ENCODE results near the gene WWTR1. TPM values are rescaled to one million over a fixed set of nuclear protein-coding genes. Genes with fewer than 3 reads are reported as not detected.

WWTR1 gene
- total RNA-seq, 2 experiments from 2014 or later = 0.40 to 0.63 TPM

DNA sequence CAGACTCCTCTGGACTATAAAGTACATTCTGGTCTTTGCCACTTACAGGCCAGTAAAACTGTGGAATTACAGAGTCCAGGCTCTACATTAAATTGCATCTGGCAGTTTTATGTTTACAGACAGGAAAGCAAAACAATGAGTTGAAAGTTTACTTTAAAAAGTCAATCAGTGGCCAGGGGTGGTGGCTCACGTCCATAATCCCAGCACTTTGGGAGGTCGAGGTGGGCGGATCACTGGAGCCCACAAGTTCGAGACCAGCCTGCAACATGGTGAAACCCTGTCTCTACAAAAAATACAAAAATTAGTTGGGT lies 129.5 kb downstream of the WWTR1 start:
- ATAC-seq (no peak), DNase-seq (no peak)
- ChIA-PET CTCF (interaction anchor here (1.1 to 2.1 kb wide), 3 partner anchors 17 to 243 kb away, joined by 3 to 4 read pairs (median 4); no protein-coding TSS in a partner anchor), POLR2A (no interaction called here)
- Mint-ChIP-seq H3K4me3 (no peak overlapping the region), H3K4me1 (ENCODE audit: low read depth) (peaks cover 6% of the 10 kb centered on the region), H3K36me3 (ENCODE audit: low read depth) (no peaks in the 10 kb centered on the region), H3K27me3 (peaks cover 2% of the 10 kb centered on the region), H3K9me3 (no peaks in the 10 kb centered on the region), H3K27ac (no peak overlapping the region)
- intact Hi-C loops (cut with micrococcal nuclease) = no loop called here
- TF ChIP-seq, protein P1, sequence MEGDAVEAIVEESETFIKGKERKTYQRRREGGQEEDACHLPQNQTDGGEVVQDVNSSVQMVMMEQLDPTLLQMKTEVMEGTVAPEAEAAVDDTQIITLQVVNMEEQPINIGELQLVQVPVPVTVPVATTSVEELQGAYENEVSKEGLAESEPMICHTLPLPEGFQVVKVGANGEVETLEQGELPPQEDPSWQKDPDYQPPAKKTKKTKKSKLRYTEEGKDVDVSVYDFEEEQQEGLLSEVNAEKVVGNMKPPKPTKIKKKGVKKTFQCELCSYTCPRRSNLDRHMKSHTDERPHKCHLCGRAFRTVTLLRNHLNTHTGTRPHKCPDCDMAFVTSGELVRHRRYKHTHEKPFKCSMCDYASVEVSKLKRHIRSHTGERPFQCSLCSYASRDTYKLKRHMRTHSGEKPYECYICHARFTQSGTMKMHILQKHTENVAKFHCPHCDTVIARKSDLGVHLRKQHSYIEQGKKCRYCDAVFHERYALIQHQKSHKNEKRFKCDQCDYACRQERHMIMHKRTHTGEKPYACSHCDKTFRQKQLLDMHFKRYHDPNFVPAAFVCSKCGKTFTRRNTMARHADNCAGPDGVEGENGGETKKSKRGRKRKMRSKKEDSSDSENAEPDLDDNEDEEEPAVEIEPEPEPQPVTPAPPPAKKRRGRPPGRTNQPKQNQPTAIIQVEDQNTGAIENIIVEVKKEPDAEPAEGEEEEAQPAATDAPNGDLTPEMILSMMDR (IDR thresholded peaks at IDR 0.05) = no peak

DNA sequence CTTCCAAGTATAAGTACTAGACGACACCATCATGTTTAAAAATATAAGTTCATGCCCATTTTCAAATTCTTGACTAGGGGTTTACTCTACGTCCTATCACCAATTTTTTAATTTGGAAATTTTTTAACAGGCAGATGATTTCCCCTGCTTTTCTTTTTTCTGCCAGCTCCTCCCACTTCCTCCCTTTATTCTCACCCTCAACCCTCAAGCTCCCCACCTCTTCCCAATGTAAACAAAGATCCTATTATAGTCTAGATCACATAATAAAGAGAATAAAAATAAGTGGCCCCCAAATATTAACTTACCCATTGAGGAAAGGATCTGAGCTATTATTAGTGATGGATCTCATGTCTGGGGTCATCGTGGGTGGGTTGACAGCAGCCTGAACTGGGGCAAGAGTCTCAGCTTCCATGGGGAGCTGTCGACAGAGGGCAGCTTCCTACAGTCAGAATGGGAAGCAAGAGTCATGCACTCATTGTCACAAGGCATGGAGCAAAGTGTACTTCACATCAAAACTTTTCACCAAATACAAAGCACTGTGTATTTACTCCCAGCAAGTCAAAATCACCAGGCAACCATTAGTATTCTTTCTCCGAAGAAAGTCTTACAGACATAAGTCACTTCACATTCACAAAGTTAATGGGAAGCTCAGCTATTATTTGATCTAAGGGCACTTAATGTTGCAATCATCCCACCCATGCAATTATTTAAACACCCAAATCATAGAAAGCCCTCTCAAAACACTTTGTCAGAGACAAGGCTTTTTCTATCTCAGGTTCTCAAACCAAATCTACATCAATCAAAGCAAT lies 130.1 kb downstream of the WWTR1 start:
- H3K27ac Mint-ChIP-seq = no peak overlapping the region
- no peaks in the 10 kb centered on the region for H3K36me3 Mint-ChIP-seq (ENCODE audit: low read depth)
- H3K4me3 Mint-ChIP-seq = no peak overlapping the region
- no peaks in the 10 kb centered on the region for H3K9me3 Mint-ChIP-seq
- POLR2A ChIA-PET = no interaction called here
- intact Hi-C loops (cut with micrococcal nuclease) = no loop called here
- TF ChIP-seq, protein P1 (IDR thresholded peaks at IDR 0.05) = no peak
- CTCF ChIA-PET = interaction anchor here (1.1 to 2.1 kb wide), 3 partner anchors 16 to 243 kb away, joined by 3 to 4 read pairs (median 4); no protein-coding TSS in a partner anchor
- peaks cover 3% of the 10 kb centered on the region for H3K4me1 Mint-ChIP-seq (ENCODE audit: low read depth)
- H3K27me3 Mint-ChIP-seq = no peaks in the 10 kb centered on the region
- no peak for DNase-seq
- ATAC-seq = no peak

DNA sequence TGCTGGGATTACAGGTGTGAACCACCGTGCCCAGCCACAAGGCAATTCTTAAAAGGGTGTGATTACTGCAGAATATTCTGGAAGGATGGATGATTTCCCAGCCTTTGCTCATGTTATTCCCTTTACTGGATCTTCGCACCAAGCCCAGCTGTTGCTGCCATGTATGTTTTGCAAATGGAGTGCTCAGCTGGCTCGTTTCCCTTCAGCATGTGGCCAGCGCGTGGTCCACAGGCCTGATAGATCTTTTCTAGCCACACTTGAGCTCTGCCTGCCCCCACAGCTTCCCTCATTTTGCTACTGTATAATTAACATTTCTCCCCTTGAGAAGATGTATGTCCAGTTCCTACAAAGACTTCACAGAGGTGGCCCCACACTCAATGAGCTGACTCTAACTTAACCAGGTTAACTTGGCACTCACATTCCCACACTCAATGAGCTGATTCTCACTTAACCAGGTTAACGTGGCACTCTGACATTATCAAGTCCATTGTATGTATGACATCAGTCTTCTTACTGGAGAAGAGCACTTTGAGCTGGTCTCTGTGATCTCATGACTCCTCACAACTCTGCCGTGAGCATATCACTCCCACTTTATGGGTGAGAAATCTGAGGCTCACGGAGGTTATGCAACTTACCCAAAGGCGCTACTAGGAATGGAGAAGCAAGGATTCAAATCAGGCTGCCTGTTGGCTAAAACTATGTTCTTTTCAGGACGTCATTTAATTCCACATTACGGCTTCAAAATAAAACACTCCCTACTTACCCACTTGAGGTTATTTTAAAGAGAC lies 134.1 kb downstream of the WWTR1 start:
- DNase-seq (no peak), ATAC-seq (no peak)
- POLR2A ChIA-PET = no interaction called here
- Mint-ChIP-seq H3K4me3 (no peak overlapping the region), H3K36me3 (ENCODE audit: low read depth) (no peaks in the 10 kb centered on the region), H3K27ac (no peak overlapping the region), H3K9me3 (no peaks in the 10 kb centered on the region), H3K27me3 (peaks cover 1% of the 10 kb centered on the region), H3K4me1 (ENCODE audit: low read depth) (no peaks in the 10 kb centered on the region)
- TF ChIP-seq, protein P1 (IDR thresholded peaks at IDR 0.05) = no peak
- intact Hi-C loops (cut with micrococcal nuclease) = no loop called here
- CTCF ChIA-PET = interaction anchor here (0.8 to 1.8 kb wide), 3 partner anchors 18 to 248 kb away, joined by 3 to 5 read pairs (median 3); no protein-coding TSS in a partner anchor

DNA sequence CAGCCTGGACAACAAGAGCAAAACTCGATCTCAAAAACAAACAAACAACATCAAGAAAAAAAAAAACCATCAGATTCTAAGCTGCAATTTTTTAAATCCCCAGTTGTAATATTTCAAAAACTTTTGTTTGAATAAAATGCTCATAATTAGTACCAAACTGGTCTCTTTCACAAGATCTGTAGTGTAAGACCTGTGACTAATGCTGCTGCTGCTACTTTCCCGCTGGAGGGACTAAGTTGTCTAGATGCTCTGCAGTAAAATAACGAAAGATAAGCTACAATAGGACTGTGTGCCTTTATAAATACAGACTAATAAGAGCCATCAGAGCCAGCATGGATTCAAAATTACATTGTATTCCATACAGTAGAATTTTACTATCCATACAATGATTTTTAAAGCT lies 137.9 kb downstream of the WWTR1 start:
- H3K9me3 Mint-ChIP-seq = no peaks in the 10 kb centered on the region
- peaks cover 5% of the 10 kb centered on the region for H3K27me3 Mint-ChIP-seq
- DNase-seq (no peak), ATAC-seq (no peak)
- CTCF ChIA-PET = interaction anchor here (1.2 to 1.3 kb wide), 2 partner anchors 12 to 31 kb away, joined by 3 read pairs; no protein-coding TSS in a partner anchor
- H3K27ac Mint-ChIP-seq = no peak overlapping the region
- no peaks in the 10 kb centered on the region for H3K36me3 Mint-ChIP-seq (ENCODE audit: low read depth)
- intact Hi-C loops (cut with micrococcal nuclease) = loop anchor here (10.0 kb wide), 1 partner anchor 195 kb away; no protein-coding TSS in a partner anchor
- H3K4me1 Mint-ChIP-seq (ENCODE audit: low read depth) = no peaks in the 10 kb centered on the region
- H3K4me3 Mint-ChIP-seq = no peak overlapping the region
- TF ChIP-seq, protein P1 (IDR thresholded peaks at IDR 0.05) = no peak
- POLR2A ChIA-PET = no interaction called here

DNA sequence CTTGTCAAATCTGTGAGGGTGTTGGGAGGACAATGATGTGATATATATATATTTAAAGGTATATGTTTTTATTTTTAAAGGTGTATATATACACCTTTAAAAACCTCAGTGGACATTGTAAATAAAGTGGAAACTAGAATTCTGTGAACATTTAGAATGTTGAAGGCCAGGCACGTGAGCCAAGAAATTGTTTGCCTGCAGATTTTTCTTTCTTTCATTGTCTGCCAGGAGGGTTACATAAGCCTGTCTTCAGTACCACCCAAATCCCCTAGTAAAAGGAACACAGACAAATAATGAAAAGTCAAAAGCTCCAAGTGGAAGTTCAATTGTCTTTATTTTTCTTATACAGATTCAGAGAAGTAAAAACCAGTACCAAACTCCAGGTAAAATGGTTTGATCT lies 140.9 kb downstream of the WWTR1 start:
- CTCF ChIA-PET = no interaction called here
- TF ChIP-seq, protein P1 (IDR thresholded peaks at IDR 0.05) = no peak
- Mint-ChIP-seq H3K36me3 (ENCODE audit: low read depth) (no peaks in the 10 kb centered on the region), H3K27me3 (peaks cover 16% of the 10 kb centered on the region), H3K9me3 (no peaks in the 10 kb centered on the region), H3K27ac (no peak overlapping the region), H3K4me1 (ENCODE audit: low read depth) (peaks cover 4% of the 10 kb centered on the region), H3K4me3 (no peak overlapping the region)
- DNase-seq = no peak
- intact Hi-C loops (cut with micrococcal nuclease) = loop anchor here (10.0 kb wide), 1 partner anchor 198 kb away; no protein-coding TSS in a partner anchor
- ATAC-seq = no peak
- POLR2A ChIA-PET = no interaction called here

Measured in activated CD8-positive, alpha-beta T cell treated with anti-CD3 and anti-CD28 coated beads for 36 hours (primary cell).